CD14-positive monocyte (primary cell): ENCODE measurements around the gene FOCAD. TPM values are rescaled to one million over a fixed set of nuclear protein-coding genes. Genes with fewer than 3 reads are reported as not detected.

Experiments
- DNase-seq, 3 donors: peaks; one replicate each; pipeline ENCODE4 v3.0.0-alpha.2; 2011 to 2022
- H2AFZ ChIP-seq: 2 replicates; pipeline ENCODE4 v1.6.0; 2012; ENCODE audit warnings: mild to moderate bottlenecking, low read depth, low read length, inconsistent platforms; ENCODE audit not compliant: insufficient read depth, poor library complexity, severe bottlenecking
- H3K27ac ChIP-seq, 2 donors: 1 replicate in 1 of 2; 2 replicates in 1 of 2; pipeline ENCODE4 v1.5.1; 2012 to 2013; ENCODE audit warnings: low read length in 2 of 2, control low read depth in 1 of 2, inconsistent platforms in 1 of 2, low read depth in 1 of 2, mild to moderate bottlenecking in 1 of 2
- H3K27me3 ChIP-seq, 2 donors: one replicate each; pipeline versions ENCODE4 v1.6.0 to v1.6.1; 2011 to 2013; ENCODE audit warnings: low read length in 2 of 2; ENCODE audit not compliant: control insufficient read depth in 2 of 2, insufficient read depth in 2 of 2
- H3K36me3 ChIP-seq, 2 donors: replicated peaks in 1 of 2; 1 replicate in 1 of 2; 2 replicates in 1 of 2; pipeline versions ENCODE4 v1.5.1 to v1.6.1; 2012 to 2013; ENCODE audit warnings: low read length in 2 of 2, control low read depth in 1 of 2, inconsistent platforms in 1 of 2, mild to moderate bottlenecking in 1 of 2; ENCODE audit not compliant: insufficient read depth in 2 of 2, control insufficient read depth in 1 of 2
- H3K4me1 ChIP-seq, 2 donors: 1 replicate in 1 of 2; 2 replicates in 1 of 2; pipeline versions ENCODE4 v1.5.1 to v1.6.1; 2012 to 2013; ENCODE audit warnings: low read length in 2 of 2, control low read depth in 1 of 2, inconsistent platforms in 1 of 2, mild to moderate bottlenecking in 1 of 2, moderate library complexity in 1 of 2; ENCODE audit not compliant: insufficient read depth in 2 of 2, control insufficient read depth in 1 of 2
- H3K4me2 ChIP-seq: replicated peaks from 2 replicates; pipeline ENCODE3; 2012; ENCODE audit warnings: low read length, moderate library complexity, mild to moderate bottlenecking; ENCODE audit not compliant: poor library complexity, severe bottlenecking; ENCODE audit errors: extremely low read depth
- H3K4me3 ChIP-seq, 3 experiments: fragments of 200-600 bp in 1 of 3; sonication (generic) in 1 of 3; replicated peaks in 1 of 3; 1 replicate in 2 of 3; 2 replicates in 1 of 3; pipeline ENCODE4 v1.5.1; 2011 to 2013; ENCODE audit warnings: low read length in 3 of 3, mild to moderate bottlenecking in 3 of 3, control low read depth in 2 of 3, low read depth in 2 of 3, inconsistent platforms in 1 of 3, moderate library complexity in 1 of 3
- H3K79me2 ChIP-seq: 2 replicates; pipeline ENCODE4 v1.6.0; 2012; ENCODE audit warnings: mild to moderate bottlenecking, control low read depth, inconsistent platforms, low read length, moderate library complexity; ENCODE audit not compliant: insufficient read depth
- H3K9ac ChIP-seq: 2 replicates; pipeline ENCODE4 v1.6.0; 2017; ENCODE audit warnings: low read length, mild to moderate bottlenecking; ENCODE audit not compliant: insufficient read depth, poor library complexity, severe bottlenecking
- H3K9me3 ChIP-seq, 2 donors: replicated peaks in 1 of 2; 1 replicate in 1 of 2; 2 replicates in 1 of 2; pipeline versions ENCODE4 v1.5.1 to v1.6.1; 2012 to 2013; ENCODE audit warnings: low read length in 2 of 2, control low read depth in 1 of 2; ENCODE audit not compliant: control insufficient read depth in 1 of 2, insufficient read depth in 1 of 2
- H4K20me1 ChIP-seq: 2 replicates; pipeline ENCODE4 v1.6.0; 2012; ENCODE audit warnings: mild to moderate bottlenecking, low read length, control low read depth, moderate library complexity; ENCODE audit not compliant: insufficient read depth
- H3K27ac Mint-ChIP-seq, 7 donors: one replicate each; pipeline ENCODE4 v1.8.0; 2020; ENCODE audit warnings: mild to moderate bottlenecking in 7 of 7, mixed read lengths in 7 of 7, moderate library complexity in 6 of 7, inconsistent platforms in 2 of 7
- H3K27me3 Mint-ChIP-seq, 3 donors: one replicate each; pipeline ENCODE4 v1.8.0; 2021 to 2022; ENCODE audit warnings: low read depth in 3 of 3, mild to moderate bottlenecking in 3 of 3, mixed read lengths in 3 of 3, moderate library complexity in 3 of 3, inconsistent platforms in 1 of 3
- H3K36me3 Mint-ChIP-seq, 2 donors: one replicate each; pipeline ENCODE4 v1.8.0; 2020; ENCODE audit warnings: mixed read lengths in 2 of 2, inconsistent platforms in 1 of 2, mild to moderate bottlenecking in 1 of 2
- H3K4me1 Mint-ChIP-seq: one replicate; pipeline ENCODE4 v1.8.0; 2020; ENCODE audit warnings: mild to moderate bottlenecking, mixed read lengths
- H3K4me3 Mint-ChIP-seq, 2 donors: one replicate each; pipeline ENCODE4 v1.8.0; 2020; ENCODE audit warnings: mild to moderate bottlenecking in 2 of 2, mixed read lengths in 2 of 2, moderate library complexity in 1 of 2
- H3K9me3 Mint-ChIP-seq, 7 donors: one replicate each; pipeline ENCODE4 v1.8.0; 2020 to 2022; ENCODE audit warnings: mixed read lengths in 7 of 7, mild to moderate bottlenecking in 6 of 7, moderate library complexity in 6 of 7, inconsistent platforms in 2 of 7
- WGBS: methylation state at CpG from one replicate; pipeline ENCODE4 v1.1.5; 2013; ENCODE audit warnings: missing lambda C conversion rate; ENCODE audit not compliant: insufficient coverage; 5-methylcytosine and 5-hydroxymethylcytosine counted together
- intact Hi-C, 2 donors: fragments of 100-400 bp; cut with micrococcal nuclease; formaldehyde crosslinking; loops; one replicate each; pipeline versions ENCODE4 v1.15.0 to v1.15.1; 2023
- polyA plus RNA-seq, 3 donors: library from polyadenylated mRNA; depleted of rRNA in 1 of 3; unstranded in 2 of 3; stranded (reverse) in 1 of 3; fragments of 300-500 nt in 2 of 3; fragments of >200 nt in 1 of 3; fragmentation: Illumina TruSeq in 2 of 3; gene quantifications; 1 replicate in 2 of 3; 2 replicates in 1 of 3; pipeline ENCODE4 v1.2.3, GENCODE V29; 2012 to 2021
- TF ChIP-seq, protein P1 (sequence below): fragments of 200-600 bp; IDR thresholded peaks from one replicate; pipeline ENCODE4 v1.8.0; 2022; ENCODE audit warnings: antibody characterized with exemption, mild to moderate bottlenecking

Gene FOCAD
- polyA plus RNA-seq, 3 donors: 4.9 to 6.3 (median 5.1) TPM

DNA sequence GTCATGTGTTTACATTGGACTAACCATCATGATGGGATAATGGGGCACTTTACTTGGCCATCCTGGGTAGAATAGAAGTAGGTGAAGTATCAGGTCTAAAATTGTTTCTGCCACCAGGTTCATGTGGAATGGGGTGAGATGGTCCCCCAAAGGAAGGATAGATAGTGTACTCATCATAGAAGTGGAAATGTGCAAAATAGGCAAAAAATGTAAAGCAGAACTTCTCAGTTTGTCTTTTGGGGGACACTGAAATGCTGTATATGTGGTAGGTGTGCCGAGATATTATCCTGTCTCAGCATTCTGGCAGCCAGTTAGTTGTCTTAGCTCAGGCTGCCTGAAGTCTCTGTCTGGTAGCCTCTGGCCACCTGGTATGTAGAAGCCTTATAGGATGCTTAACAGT, 107.6 kb downstream of the FOCAD start:
- Mint-ChIP-seq H3K36me3 (peaks cover 24 to 34% of the 10 kb centered on the region in 2 donors), H3K4me3 (no peak overlapping the region), H3K27ac (no peak overlapping the region), H3K9me3 (peaks cover 0 to 6% (median 3%) of the 10 kb centered on the region in 7 donors), H3K27me3 (peaks cover 0 to 3% (median 0%) of the 10 kb centered on the region in 3 donors), H3K4me1 (no peaks in the 10 kb centered on the region)
- no peaks in the 10 kb centered on the region for H3K9me3 ChIP-seq
- 100% methylated on average over 1 of the region's 1 CpG for WGBS
- H3K4me1 ChIP-seq: no peaks in the 10 kb centered on the region
- intact Hi-C loops: no loop called here
- peaks cover 8 to 20% of the 10 kb centered on the region in 2 donors for H3K36me3 ChIP-seq
- no peak overlapping the region for H3K4me2 ChIP-seq
- H3K27ac ChIP-seq: no peak overlapping the region
- TF ChIP-seq, protein P1, sequence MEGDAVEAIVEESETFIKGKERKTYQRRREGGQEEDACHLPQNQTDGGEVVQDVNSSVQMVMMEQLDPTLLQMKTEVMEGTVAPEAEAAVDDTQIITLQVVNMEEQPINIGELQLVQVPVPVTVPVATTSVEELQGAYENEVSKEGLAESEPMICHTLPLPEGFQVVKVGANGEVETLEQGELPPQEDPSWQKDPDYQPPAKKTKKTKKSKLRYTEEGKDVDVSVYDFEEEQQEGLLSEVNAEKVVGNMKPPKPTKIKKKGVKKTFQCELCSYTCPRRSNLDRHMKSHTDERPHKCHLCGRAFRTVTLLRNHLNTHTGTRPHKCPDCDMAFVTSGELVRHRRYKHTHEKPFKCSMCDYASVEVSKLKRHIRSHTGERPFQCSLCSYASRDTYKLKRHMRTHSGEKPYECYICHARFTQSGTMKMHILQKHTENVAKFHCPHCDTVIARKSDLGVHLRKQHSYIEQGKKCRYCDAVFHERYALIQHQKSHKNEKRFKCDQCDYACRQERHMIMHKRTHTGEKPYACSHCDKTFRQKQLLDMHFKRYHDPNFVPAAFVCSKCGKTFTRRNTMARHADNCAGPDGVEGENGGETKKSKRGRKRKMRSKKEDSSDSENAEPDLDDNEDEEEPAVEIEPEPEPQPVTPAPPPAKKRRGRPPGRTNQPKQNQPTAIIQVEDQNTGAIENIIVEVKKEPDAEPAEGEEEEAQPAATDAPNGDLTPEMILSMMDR: no peak
- H3K9ac ChIP-seq: no peak overlapping the region
- H2AFZ ChIP-seq: no peak overlapping the region
- H4K20me1 ChIP-seq: no peaks in the 10 kb centered on the region
- H3K79me2 ChIP-seq: no peaks in the 10 kb centered on the region
- no peaks in the 10 kb centered on the region for H3K27me3 ChIP-seq
- no peak overlapping the region for H3K4me3 ChIP-seq
- DNase-seq: no peak

DNA sequence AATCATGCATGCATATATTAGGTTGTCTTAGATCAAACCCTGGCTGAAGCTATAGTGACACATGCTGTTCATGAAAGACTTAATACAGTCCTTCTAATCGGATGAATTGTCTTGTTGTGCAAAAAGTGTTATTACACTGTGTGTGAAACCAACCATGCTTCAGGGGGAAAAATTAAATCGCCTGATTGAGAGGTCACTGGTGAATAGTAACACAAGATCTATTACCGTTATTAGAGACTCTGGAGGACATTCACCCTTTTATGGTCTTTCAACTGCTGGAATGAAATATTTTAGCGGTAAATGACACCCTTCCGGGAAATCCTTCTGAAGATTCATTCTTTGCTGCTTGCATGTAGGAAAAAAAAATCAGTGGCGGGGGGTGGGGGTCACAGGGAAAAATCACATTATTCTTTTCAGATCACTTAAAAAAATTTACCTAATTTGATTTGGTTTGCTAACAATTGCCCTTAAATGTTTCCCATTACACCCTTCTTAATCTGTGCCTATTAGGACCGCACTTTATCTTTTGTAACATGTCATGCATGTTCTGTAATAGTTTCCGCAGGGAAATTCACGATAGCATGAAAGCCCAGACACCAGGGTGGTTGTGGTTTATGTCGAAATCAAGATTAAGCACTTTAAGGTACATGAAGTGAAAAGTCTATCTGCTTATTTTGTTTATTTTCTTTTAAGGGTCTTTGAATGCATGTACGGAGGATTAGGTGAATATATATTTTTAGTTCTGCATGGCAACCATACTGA, 120.6 kb downstream of the FOCAD start:
- no peaks in the 10 kb centered on the region for H3K79me2 ChIP-seq
- peaks cover 0 to 8% of the 10 kb centered on the region in 2 donors for H3K4me1 ChIP-seq
- TF ChIP-seq, protein P1: no peak
- H3K4me2 ChIP-seq: no peak overlapping the region
- no peak for DNase-seq
- Mint-ChIP-seq H3K36me3 (peaks cover 0 to 4% of the 10 kb centered on the region in 2 donors), H3K4me3 (peak overlapping the region in 1 of 2 donors; percentile 7), H3K27ac (no peak overlapping the region), H3K4me1 (peaks cover 4% of the 10 kb centered on the region), H3K27me3 (peaks cover 0 to 3% (median 0%) of the 10 kb centered on the region in 3 donors), H3K9me3 (peaks cover 0 to 3% (median 0%) of the 10 kb centered on the region in 7 donors)
- no peaks in the 10 kb centered on the region for H3K9me3 ChIP-seq
- no peak overlapping the region for H3K27ac ChIP-seq
- 0% methylated on average over 4 of the region's 11 CpGs for WGBS
- no peak overlapping the region for H3K4me3 ChIP-seq
- no peak overlapping the region for H3K9ac ChIP-seq
- intact Hi-C loops: no loop called here
- H4K20me1 ChIP-seq: no peaks in the 10 kb centered on the region
- H3K27me3 ChIP-seq: no peaks in the 10 kb centered on the region
- H2AFZ ChIP-seq: no peak overlapping the region
- no peaks in the 10 kb centered on the region for H3K36me3 ChIP-seq
